KBM-7 (cell line): ENCODE measurements around the gene RAB11A.
A peak's percentile ranks its signal among the peaks of the same experiment; 100 is the strongest.

ENCODE experiments used
- DNase-seq: peaks from one replicate; pipeline ENCODE4 v3.0.0-alpha.2; 2015
- in situ Hi-C: fragments of 300-500 bp; cut with MboI; formaldehyde crosslinking; loops from 2 replicates; pipeline ENCODE4 v1.14.3; 2020; ENCODE audit warnings: low sequenced_read_pairs, low pct_unique_long_range_greater_than_20kb, mixed read lengths

The RAB11A gene

DNA sequence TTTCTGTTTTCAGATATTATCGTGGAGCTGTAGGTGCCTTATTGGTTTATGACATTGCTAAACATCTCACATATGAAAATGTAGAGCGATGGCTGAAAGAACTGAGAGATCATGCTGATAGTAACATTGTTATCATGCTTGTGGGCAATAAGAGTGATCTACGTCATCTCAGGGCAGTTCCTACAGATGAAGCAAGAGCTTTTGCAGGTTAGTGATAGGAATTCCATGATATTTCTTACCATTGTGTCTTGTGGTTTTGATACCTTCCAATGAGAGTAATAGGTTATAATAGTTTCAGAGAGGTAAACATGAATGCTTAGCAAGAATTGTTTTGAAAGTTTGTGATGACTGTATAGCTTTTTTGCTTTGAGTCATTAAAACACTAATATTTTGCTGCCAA is 8.5 kb downstream of the RAB11A start:
- no peak for DNase-seq
- in situ Hi-C loops = no loop called here

DNA sequence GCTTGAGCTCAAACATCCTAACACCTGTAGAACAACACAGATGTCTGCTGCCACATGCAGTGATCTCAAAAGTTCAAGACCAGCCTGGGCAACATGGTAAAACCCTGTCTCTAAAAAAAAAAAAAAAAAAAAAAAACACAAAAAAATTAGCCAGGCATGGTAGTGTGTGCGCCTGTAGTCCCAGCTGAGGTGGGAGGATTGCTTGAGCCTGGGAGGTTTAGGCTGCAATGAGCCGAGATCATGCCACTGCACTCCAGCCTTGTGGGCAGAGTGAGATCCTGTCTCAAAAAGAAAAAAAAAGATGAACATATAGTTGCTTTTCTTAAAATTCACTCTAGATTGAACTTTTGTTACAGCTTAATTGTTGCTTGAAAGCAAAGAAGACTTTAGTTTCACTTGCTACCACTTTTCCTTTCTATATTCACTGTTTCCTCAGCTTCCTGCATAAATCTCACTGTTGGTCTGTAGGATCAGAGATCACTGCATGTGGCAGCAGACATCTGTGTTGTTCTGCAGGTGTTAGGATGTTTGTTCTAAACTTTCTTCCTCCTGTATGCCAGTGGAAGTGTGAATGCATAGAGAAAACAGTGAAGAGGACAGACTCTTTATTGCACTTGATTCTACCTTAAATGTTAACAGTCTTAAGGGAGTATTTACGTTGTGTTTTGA is 12.6 kb downstream of the RAB11A start:
- no peak for DNase-seq
- in situ Hi-C loops = no loop called here

DNA sequence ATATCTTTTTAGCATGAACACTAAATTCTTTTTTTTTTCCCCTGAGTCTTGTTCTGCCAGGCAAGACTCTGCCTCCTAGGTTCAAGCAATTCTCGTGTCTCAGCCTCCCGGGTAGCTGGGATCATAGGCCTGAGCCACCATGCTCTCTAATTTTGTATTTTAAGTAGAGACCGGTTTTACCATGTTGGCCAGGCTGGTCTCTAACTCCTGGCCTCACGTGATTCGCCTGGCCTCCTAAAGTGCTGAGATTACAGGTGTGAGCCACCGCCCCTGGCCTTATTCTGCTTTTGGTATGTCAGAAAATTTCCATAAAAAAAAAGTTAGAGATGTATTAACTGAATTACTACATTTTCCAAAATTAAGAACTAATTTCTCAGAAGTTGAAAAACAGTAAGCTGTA is 14.3 kb downstream of the RAB11A start:
- no peak for DNase-seq
- in situ Hi-C loops = no loop called here

DNA sequence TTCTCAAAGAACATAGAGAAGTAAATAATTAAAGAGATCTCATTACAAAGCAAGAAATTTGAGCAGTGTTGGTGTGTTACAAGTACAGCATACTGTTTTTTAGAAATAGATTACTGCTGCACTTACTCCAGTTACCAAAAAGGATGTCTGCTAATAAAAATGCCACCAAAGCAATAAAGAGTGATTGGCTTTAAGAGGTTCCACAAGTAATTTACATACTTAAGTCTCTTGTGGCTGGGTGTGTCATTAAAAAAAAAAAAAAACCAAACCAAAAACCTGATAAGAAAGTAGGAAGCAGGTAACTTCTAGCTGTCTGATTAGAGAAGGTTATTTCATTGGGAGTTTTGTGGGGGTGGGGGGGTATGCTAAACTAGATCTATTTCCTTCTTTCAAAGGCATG is 15.2 kb downstream of the RAB11A start:
- in situ Hi-C loops = no loop called here

DNA sequence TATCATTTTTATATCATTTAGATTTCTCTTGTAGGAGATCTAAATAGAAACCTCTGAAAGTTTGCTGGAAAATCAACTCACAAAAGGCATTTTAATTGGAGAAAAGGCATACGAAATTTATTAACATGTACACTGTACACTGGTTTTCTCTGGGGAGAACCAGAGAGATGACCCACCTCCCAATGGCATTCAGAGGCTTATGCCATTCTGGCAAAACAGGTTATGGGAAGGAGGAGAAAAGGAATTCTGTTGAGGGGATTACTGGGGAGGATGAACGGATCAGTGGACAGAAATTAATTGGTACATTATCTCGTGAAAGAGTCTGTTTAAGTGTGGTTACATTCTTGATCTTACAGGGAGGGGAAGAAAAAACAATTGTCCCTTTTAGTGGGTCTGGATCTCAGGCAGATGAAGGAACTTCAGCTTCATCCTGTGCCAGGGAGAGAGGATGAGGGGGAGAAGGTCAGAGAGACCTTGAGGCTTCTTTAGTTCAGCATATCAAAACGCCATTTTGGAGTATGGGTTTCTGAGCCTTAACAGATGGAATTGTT is 16.5 kb downstream of the RAB11A start:
- in situ Hi-C loops = no loop called here
- no peak for DNase-seq

More for the DNA sequence above, 15.2 kb downstream of the RAB11A start:
- peak; percentile 33 for DNase-seq

DNA sequence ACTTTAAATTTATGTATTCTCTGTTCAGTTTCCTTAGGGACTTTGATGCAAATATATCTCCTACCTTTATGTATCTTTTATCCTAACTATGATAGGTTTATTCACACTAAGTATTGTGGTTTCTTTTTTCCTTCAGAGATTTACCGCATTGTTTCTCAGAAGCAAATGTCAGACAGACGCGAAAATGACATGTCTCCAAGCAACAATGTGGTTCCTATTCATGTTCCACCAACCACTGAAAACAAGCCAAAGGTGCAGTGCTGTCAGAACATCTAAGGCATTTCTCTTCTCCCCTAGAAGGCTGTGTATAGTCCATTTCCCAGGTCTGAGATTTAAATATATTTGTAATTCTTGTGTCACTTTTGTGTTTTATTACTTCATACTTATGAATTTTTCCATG is 18.3 kb downstream of the RAB11A start:
- in situ Hi-C loops = no loop called here
- no peak for DNase-seq

DNA sequence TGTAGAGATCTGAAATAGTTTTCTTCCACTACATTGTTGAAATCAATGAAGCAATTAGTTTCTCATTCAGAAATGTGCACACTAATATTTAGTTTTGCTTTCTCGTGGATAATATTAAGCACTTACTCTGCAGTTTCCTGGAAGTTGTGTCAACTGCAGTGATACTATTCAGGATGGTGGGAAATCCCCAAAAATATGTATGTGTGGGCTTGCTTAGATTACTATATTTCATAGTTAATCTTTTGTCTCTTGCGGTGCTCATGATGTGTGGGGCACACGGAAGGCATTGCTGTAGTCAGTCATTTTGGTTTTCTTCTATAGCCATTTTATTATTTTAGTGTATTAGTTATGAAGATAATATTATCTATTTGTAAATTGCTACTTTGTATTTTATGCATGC is 19.7 kb downstream of the RAB11A start:
- in situ Hi-C loops = no loop called here

DNA sequence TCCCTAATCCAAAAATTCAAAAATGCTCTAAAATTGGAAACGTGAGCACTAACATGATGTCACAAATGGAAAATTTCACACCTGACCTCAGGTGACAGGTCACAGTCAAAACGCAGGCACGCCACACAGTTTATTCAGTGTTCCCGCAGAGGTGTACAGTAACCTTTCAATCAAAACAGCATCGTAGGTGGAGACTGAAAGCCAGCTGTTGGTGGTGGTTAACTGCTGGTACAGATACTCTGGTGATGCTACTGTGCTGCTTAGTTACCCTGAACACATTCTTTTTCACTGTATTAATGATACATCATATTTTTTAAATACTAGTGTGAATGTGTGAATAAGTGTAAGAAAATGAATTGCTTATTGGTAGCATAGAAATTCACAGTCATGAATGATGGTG is 23.8 kb downstream of the RAB11A start:
- no peak for DNase-seq
- in situ Hi-C loops = no loop called here

More for the DNA sequence above, 19.7 kb downstream of the RAB11A start:
- no peak for DNase-seq

DNA sequence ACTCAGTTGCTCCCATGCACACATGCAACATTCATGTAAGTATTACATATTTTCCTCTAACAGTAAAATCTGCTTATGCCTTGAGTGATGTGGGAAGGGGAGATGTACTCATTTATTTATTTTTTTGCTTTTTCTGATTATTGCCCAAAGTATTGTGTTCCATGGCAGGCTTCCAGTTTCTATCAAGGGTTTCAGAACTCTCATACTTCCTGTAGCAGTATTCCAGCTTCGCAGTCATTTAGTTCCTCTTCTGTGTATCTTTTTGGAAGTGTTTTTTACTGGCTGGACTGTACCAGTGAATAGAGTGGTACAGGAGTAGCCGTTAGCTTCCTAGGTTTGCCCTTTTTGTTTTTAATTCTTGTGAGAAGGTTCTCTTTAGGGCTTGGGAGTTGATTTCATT is 26.9 kb downstream of the RAB11A start:
- in situ Hi-C loops = no loop called here
- DNase-seq = peak; percentile 19

DNA sequence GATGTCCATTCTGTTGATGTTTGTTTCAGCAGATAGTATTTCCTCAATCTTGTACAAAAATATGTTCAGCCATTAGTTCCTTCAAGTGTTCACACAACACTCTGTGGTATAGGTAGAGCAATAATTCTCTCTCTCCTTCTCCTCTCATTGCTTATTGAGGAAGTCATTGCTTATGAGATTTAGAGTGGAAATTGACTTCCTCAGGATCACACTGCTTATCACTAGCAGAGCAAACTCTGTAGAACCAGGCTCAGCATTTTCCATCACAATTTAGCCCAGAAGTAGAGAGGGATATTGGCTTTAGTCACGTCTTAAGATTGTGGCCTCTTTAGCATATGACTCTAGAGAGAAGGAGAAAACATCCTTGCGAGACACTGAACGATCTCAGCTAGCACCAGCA is 31.2 kb downstream of the RAB11A start:
- DNase-seq = peak; percentile 25
- in situ Hi-C loops = no loop called here

DNA sequence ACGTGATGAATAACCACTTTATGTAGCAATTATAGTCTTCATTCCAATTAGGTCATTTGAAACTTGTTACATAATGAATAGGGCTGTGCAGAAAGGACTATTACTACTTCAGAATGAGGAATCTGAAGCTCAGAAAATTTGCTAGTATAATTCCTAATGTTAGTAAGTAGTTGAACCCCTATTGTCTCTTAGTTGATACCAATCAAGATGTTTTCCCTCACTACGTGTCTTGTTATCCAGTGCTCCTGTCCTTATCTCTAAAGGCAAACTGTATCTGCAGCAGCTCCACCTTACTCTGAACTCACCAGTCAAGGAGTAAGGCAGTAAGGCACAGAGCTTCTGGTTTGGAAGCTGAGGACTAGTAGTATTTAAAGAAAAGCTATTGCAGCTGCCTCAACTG is 32.0 kb downstream of the RAB11A start:
- in situ Hi-C loops = no loop called here
- DNase-seq = no peak

DNA sequence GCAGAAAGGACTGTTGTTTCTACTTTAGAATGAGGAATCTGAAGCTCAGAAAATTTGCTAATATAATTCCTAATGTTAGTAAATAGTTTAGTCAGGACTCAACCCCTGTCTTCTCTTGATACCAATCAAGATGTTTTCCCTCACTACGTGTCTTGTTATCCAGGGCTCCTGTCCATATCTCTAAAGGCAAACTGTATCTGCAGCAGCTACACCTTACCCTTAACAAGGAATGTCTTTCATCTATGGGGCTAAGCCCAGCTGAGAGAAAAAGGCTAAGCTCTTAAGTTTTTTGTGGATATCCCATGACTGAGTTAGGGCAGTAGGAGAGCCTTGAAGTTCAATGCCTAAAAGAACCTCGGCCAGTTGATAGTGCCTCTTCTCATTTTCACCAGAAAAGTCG is 32.5 kb downstream of the RAB11A start:
- DNase-seq = no peak
- in situ Hi-C loops = no loop called here

DNA sequence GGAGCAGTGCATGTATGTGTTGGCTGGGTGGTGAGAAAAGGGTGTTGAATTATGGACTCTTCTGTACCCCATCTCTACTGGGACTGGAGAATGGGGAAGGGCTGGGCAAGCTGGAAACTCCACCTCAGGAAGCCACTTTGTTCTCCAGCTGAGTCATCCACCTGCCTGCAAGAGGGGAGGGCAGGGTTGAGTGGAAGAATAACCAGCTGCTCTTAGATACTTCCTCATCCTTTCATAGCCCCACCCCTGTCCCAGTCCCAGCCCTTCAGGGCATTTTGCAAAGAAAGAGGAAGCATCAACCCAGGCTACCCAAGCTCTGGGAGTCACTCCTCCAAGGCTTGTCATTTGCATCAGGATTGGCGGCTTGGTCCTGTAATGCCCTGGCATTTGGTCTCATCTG is 33.1 kb downstream of the RAB11A start:
- in situ Hi-C loops = no loop called here
- DNase-seq = peak; percentile 98

DNA sequence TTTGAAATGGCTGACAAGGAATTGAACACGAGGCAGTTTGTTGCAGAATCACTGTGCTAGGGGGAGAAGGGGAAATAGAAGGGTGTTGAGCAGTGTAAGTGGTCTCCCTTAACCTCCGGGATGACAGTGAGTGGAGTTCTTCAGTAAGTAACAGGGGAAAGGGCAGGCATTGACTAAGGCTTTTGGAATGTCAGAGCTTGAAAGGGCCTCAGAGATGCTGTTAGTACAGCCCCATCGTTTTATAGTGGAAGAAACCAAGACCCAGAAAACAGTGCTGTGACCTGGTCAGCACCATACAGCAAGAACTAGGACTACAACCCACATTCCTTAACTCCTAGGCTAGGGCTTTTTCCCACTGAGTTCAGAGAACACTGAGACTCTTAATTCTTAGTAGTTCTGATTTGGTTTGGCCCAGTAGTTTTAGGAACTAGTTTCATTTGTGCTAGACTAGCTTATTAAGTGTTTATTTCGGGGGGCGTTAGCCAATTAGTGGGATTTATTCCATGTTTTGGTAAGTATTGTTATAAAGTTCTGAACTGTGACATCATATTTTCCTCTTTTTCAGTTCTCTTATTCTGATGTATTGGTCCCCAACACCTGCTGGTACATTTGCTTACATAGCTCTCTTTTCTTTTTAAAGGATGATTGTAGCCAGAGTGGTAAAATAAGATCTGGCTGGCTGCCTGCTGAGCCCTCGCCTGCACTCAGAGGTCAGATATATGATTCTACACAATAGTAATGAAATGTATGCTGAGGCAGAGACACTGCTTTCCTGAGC is 34.2 kb downstream of the RAB11A start:
- in situ Hi-C loops = no loop called here
- DNase-seq = no peak

DNA sequence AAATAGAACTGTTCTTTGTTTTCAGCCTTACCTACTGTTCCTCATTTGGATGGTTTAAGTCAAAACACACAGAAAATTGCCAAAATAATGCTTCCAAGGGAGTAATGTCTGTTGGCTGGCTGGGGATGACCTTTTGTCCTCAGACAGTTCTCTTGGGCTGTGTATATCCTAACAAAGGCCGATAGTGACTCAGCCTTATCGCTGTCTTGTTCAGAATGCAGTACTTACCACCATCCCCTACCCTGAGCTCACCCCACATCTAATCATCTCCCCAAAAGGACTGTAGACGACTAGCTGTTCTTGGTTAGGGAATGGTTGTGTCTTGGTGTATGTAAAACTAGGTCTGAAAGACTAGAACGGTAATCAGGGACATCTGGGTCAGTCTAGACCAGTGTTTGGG is 35.0 kb downstream of the RAB11A start:
- in situ Hi-C loops = no loop called here
- no peak for DNase-seq

DNA sequence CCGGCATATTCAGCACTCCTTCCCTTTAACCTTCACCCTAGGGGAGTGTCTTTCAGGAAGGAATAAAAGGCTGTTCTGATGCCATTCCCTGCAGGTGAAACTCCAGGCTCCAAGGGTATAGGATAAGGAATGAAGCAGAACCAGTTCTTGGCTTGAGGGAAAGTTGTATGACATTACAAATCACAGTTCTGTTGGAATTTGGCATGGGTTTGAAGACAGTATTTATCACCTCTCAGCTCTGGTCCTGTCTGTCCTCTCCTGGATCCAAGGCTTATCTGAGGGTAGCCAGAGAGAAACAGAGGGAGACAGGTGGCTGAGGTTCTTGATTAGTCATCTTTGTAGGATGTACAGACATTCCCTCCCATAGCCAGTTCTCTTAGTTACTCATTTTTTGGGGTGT is 37.1 kb downstream of the RAB11A start:
- no peak for DNase-seq
- in situ Hi-C loops = no loop called here

DNA sequence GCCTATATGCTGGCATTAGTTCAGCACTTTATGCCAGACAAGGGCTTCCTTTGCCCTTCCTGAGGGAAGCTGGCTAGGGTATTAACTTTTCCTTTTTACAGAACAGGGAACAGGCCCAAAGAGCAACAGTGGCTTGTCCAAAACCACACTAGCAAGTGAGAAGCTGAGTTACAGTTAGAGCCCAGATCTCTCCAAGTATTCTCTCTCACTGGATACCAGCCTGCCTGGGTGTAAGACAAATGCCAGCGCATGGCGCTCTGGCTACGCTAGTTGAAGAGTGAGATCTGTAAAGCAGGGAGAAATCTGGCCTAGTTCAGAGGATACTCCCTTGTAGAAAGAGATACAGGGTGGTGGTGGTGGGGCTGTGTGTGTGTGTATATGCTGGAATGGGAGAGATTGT is 38.4 kb downstream of the RAB11A start:
- in situ Hi-C loops = no loop called here

DNA sequence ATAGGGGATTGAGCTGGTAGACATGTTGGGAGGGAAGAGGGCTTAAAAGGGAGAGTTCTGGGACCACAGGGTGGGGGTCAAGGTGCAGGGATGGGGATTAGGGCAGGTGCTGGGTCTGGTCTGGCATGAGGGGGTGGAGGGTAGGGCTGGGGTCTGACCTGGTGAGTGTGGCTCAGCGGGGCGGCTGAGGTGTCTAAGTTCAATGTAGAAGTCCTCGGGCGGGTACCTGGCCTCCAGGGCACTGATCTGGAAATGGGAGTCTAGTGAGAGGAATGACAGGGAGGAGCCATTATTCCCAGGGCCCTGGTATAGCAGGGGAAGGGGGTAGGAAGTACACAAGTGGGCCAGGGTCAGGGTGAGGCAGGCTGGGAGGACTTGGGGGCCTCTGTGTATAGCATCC is 39.6 kb downstream of the RAB11A start:
- in situ Hi-C loops = no loop called here

More for the DNA sequence above, 38.4 kb downstream of the RAB11A start:
- no peak for DNase-seq

DNA sequence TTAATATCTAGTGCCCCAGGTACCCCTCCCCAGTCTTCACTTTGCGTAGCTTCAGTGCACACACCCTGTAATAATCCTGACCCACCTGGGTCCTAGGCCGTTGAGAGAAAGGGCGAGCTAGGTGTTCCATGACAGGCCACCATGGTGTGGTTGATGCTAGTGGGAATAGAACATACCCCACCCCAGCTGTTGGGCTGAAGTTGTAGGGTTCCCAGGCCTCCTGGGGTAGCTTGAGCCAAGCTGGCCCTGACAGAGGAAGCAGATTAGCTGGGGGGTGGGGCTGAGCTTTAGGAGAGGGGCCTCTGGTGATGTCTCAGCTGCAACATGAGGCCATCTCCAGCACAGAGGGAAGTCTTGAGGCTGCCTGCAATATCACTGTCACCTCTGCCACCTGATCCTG is 40.5 kb downstream of the RAB11A start:
- in situ Hi-C loops = no loop called here
- no peak for DNase-seq

More for the DNA sequence above, 39.6 kb downstream of the RAB11A start:
- DNase-seq = no peak

DNA sequence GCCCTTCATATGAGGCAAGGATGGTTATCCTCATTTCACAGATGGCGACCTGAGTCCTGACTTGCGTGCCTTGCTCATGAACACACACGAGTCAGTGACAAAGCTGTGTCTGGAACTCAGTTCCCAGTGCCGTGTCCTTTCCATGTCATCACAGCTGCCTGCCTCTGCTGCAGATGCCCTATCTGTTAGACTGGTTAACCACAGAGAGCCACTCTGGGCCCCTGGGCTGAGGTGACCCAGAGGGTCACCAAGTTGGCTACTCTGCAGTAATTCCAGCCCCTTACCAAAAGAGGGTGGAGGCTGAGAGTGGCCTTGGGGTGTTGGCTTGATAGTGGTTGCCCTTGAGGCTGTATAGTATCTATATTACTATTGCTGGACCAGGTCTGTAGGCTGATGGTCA is 41.0 kb downstream of the RAB11A start:
- no peak for DNase-seq
- in situ Hi-C loops = no loop called here

DNA sequence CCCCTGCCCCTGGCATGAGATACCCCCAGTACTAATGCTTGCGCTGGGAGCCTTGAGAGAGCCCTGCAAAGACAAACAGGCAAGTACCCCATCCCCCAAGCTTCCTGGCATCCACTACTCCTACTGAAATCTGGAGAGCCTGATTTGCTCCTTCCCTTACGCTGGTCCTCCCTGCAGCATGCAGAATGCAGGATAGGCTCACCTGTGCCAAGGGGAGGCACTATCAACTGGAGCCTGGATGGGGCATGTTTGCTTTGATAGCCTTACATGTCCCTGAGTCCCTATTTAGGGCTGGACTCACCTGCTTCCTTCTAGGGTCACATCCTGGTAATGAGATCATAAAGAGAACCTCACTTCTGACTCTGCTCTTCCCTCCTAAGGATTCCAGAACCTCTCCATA is 42.9 kb downstream of the RAB11A start:
- in situ Hi-C loops = no loop called here
- DNase-seq = no peak
